PC-3 (cell line): ENCODE measurements around the gene ELAVL3.

Source experiments
- CTCF ChIP-seq: fragments of 300-600 bp; sonication (generic); conservative IDR thresholded peaks from 2 replicates; pipeline ENCODE4 v1.5.1; 2017; ENCODE audit warnings: antibody characterized with exemption, low read depth, mild to moderate bottlenecking, low read length
- EZH2 ChIP-seq: fragments of 300-600 bp; sonication (generic); IDR thresholded peaks from one replicate; pipeline ENCODE4 v1.6.1; 2017; ENCODE audit warnings: antibody characterized with exemption, mild to moderate bottlenecking, low read length; ENCODE audit not compliant: unreplicated experiment
- EZH2phosphoT487 ChIP-seq: fragments of 300-600 bp; sonication (generic); IDR thresholded peaks from 2 replicates; pipeline ENCODE4 v1.6.1; 2018; ENCODE audit warnings: mild to moderate bottlenecking, antibody characterized with exemption, low read length, borderline replicate concordance

- no peak for TF ChIP-seq CTCF
- TF ChIP-seq EZH2, result no peak
- TF ChIP-seq EZH2phosphoT487, result no peak
Measured at GRCh38 chr19:11434703-11435056, 46.2 kb downstream of the ELAVL3 start.
